GM18870 (cell line): ENCODE data around the gene TWSG1.
"Not testable (repeated sequence)": the region's sequence is repeated elsewhere in the genome, so short reads cannot be mapped to it uniquely, and the experiment has no call there.

Source experiments
- ATAC-seq: cut with Tn5 transposase; IDR thresholded peaks from one replicate; pipeline ENCODE4 v1.9.1; 2021; ENCODE audit warnings: moderate library complexity; ENCODE audit not compliant: unreplicated experiment

Gene TWSG1

GRCh38 chr18:9334973-9335696 is 562 bp downstream of the TWSG1 start:
- ATAC-seq: peak; percentile 15

GRCh38 chr18:9335697-9336045 is 1.1 kb downstream of the TWSG1 start:
- ATAC-seq: no peak

GRCh38 chr18:9336827-9337226 is 2.3 kb downstream of the TWSG1 start:
- no peak for ATAC-seq

GRCh38 chr18:9337873-9338272 is 3.3 kb downstream of the TWSG1 start:
- no peak for ATAC-seq

GRCh38 chr18:9340472-9340871 is 5.9 kb downstream of the TWSG1 start:
- ATAC-seq: no peak

GRCh38 chr18:9343577-9343976 is 9.0 kb downstream of the TWSG1 start:
- no peak for ATAC-seq

GRCh38 chr18:9346775-9347174 is 12.2 kb downstream of the TWSG1 start:
- ATAC-seq: no peak

GRCh38 chr18:9348079-9348671 is 13.6 kb downstream of the TWSG1 start:
- no peak for ATAC-seq

- ATAC-seq: no peak
These were observed 14.2 kb downstream of the TWSG1 start for GRCh38 chr18:9348766-9349165.

- peak; percentile 85 for ATAC-seq
These were observed 19.0 kb downstream of the TWSG1 start for GRCh38 chr18:9353596-9353995.

GRCh38 chr18:9354256-9354655 is 19.7 kb downstream of the TWSG1 start:
- ATAC-seq: peak; percentile 54

GRCh38 chr18:9356976-9357375 is 22.4 kb downstream of the TWSG1 start:
- ATAC-seq: no peak

- no peak for ATAC-seq
These were observed 25.2 kb downstream of the TWSG1 start for GRCh38 chr18:9359796-9360195.

- ATAC-seq: no peak
These were observed 26.6 kb downstream of the TWSG1 start for GRCh38 chr18:9361191-9361590.

GRCh38 chr18:9362869-9363268 is 28.3 kb downstream of the TWSG1 start:
- ATAC-seq: no peak

- ATAC-seq: no peak
These were observed 29.7 kb downstream of the TWSG1 start for GRCh38 chr18:9364242-9364641.

- ATAC-seq: no peak
These were observed 30.8 kb downstream of the TWSG1 start for GRCh38 chr18:9365406-9365805.

GRCh38 chr18:9366126-9366714 is 31.6 kb downstream of the TWSG1 start:
- no peak for ATAC-seq

- ATAC-seq: not testable (repeated sequence)
These were observed 38.7 kb downstream of the TWSG1 start for GRCh38 chr18:9373254-9373653.

- ATAC-seq: no peak
These were observed 44.5 kb downstream of the TWSG1 start for GRCh38 chr18:9379118-9379517.

- ATAC-seq: no peak
These were observed 45.5 kb downstream of the TWSG1 start for GRCh38 chr18:9380101-9380500.

- ATAC-seq: no peak
These were observed 46.2 kb downstream of the TWSG1 start for GRCh38 chr18:9380621-9381395.
